Measurements from ENCODE around the gene ARHGAP1. TPM values are rescaled to one million over a fixed set of nuclear protein-coding genes. Genes with fewer than 3 reads are reported as not detected.
A peak's percentile ranks its signal among the peaks of the same experiment; 100 is the strongest.

The ARHGAP1 gene
- total RNA-seq, 1 experiment from 2014 or later, result 16.1 TPM

GRCh38 chr11:46719543-46720218, 19.3 kb upstream of the ARHGAP1 start:
- Histone ChIP-seq H3K4me2 (ENCODE audit: low read length) (no peak overlapping the region), H3K27ac (ENCODE audit: low read length) (no peak overlapping the region), H3K9me3 (ENCODE audit: low read length) (no peaks in the 10 kb centered on the region), H3K36me3 (ENCODE audit: low read depth, low read length) (no peaks in the 10 kb centered on the region), H3K9ac (ENCODE audit: low read length) (no peak overlapping the region), H2AFZ (ENCODE audit: low read length) (no peak overlapping the region), H3K4me3 (ENCODE audit: low read length) (no peak overlapping the region), H3K9me2 (replicated peaks; ENCODE audit: low read length) (no peaks in the 10 kb centered on the region), H4K20me1 (ENCODE audit: low read length) (no peaks in the 10 kb centered on the region), H3K79me2 (ENCODE audit: low read length) (no peaks in the 10 kb centered on the region), H3F3A (ENCODE audit: low read length, unreplicated experiment) (no peaks in the 10 kb centered on the region), H3K27me3 (ENCODE audit: low read length) (no peaks in the 10 kb centered on the region), H3K4me1 (ENCODE audit: insufficient read depth, low read length) (peaks cover 16% of the 10 kb centered on the region)
- BruUV-seq (replicated peaks), result no TSS peak
- TF ChIP-seq EZH2phosphoT487 (IDR thresholded peaks at IDR 0.05; ENCODE audit: borderline replicate concordance, low read length) (no peak), CTCF (conservative IDR thresholded peaks at IDR 0.05; ENCODE audit: low read depth, low read length) (no peak), EZH2 (IDR thresholded peaks at IDR 0.05; ENCODE audit: low read length, unreplicated experiment) (no peak)
- ATAC-seq, result no peak
- ChIA-PET CTCF (no interaction called here), POLR2A (ENCODE audit: unreplicated experiment) (no interaction called here)
- no peak for DNase-seq
- intact Hi-C loops (cut with micrococcal nuclease), result no loop called here

- no peak for DNase-seq
- H3K4me1 ChIP-seq (ENCODE audit: insufficient read depth, low read length), result peaks cover 21% of the 10 kb centered on the region
- CTCF ChIA-PET, result no interaction called here
- peak within 1 kb of the TSS; percentile 47 for H3K4me2 ChIP-seq (ENCODE audit: low read length)
- H3K9ac ChIP-seq (ENCODE audit: low read length), result no peak within 1 kb of the TSS
- H3K79me2 ChIP-seq (ENCODE audit: low read length), result no peaks in the 10 kb centered on the region
- no peaks in the 10 kb centered on the region for H3F3A ChIP-seq (ENCODE audit: low read length, unreplicated experiment)
- peak within 1 kb of the TSS; percentile 8 for H3K27ac ChIP-seq (ENCODE audit: low read length)
- H3K4me3 ChIP-seq (ENCODE audit: low read length), result no peak within 1 kb of the TSS
- H3K27me3 ChIP-seq (ENCODE audit: low read length), result no peaks in the 10 kb centered on the region
- H3K9me3 ChIP-seq (ENCODE audit: low read length), result no peaks in the 10 kb centered on the region
- POLR2A ChIA-PET (ENCODE audit: unreplicated experiment), result no interaction called here
- peak within 1 kb of the TSS; percentile 63; the same call in 1 of the 2 replicates for H2AFZ ChIP-seq (ENCODE audit: low read length)
- no peaks in the 10 kb centered on the region for H4K20me1 ChIP-seq (ENCODE audit: low read length)
- no TSS peak for BruUV-seq (replicated peaks)
- H3K9me2 ChIP-seq (replicated peaks; ENCODE audit: low read length), result no peaks in the 10 kb centered on the region
- TF ChIP-seq CTCF (conservative IDR thresholded peaks at IDR 0.05; ENCODE audit: low read depth, low read length) (no peak), EZH2phosphoT487 (IDR thresholded peaks at IDR 0.05; ENCODE audit: borderline replicate concordance, low read length) (no peak), EZH2 (IDR thresholded peaks at IDR 0.05; ENCODE audit: low read length, unreplicated experiment) (no peak)
- ATAC-seq, result no peak
- no peaks in the 10 kb centered on the region for H3K36me3 ChIP-seq (ENCODE audit: low read depth, low read length)
- intact Hi-C loops (cut with micrococcal nuclease), result no loop called here
Observed at GRCh38 chr11:46719048-46719542, 18.7 kb upstream of the ARHGAP1 start, which contains the start of gene F2. Gene F2 (plus strand): TSS chr11:46719213. CDS start chr11:46719236, 23 bp downstream.

All from PC-3 (cell line).